Activated T-cell treated with anti-CD3 and anti-CD28 coated beads for 48 hours (primary cell): ENCODE measurements around the gene MVP.
"Not testable (repeated sequence)": the region's sequence is repeated elsewhere in the genome, so short reads cannot be mapped to it uniquely, and the experiment has no call there.

Experiments used
- DNase-seq: peaks from one replicate; pipeline ENCODE4 v3.0.0-alpha.2; 2020; ENCODE audit warnings: low read depth

Gene MVP

GRCh38 chr16:29815032-29815721, 5.1 kb upstream of the MVP start:
- DNase-seq, result no peak

- peak; percentile 97 for DNase-seq
These were observed 4.2 kb upstream of the MVP start, which contains the start of gene PAGR1 for GRCh38 chr16:29815793-29816693. Gene PAGR1, plus strand, starts transcription at chr16:29816152. Its CDS starts 374 bp downstream, at chr16:29816526.

- DNase-seq, result peak; percentile 74
These were observed 3.4 kb upstream of the MVP start for GRCh38 chr16:29816694-29817441.

GRCh38 chr16:29818082-29818481, 2.2 kb upstream of the MVP start:
- DNase-seq, result no peak

- DNase-seq, result no peak
These were observed 756 bp upstream of the MVP start for GRCh38 chr16:29819506-29819905.

- no peak for DNase-seq
These were observed 724 bp downstream of the MVP start for GRCh38 chr16:29820730-29821642.

- DNase-seq, result no peak
These were observed 1.4 kb downstream of the MVP start for GRCh38 chr16:29821643-29822115.

- no peak for DNase-seq
These were observed 4.4 kb downstream of the MVP start for GRCh38 chr16:29824589-29825144.

GRCh38 chr16:29825145-29826044, 5.1 kb downstream of the MVP start:
- DNase-seq, result no peak

- no peak for DNase-seq
These were observed 6.1 kb downstream of the MVP start for GRCh38 chr16:29826342-29826695.

GRCh38 chr16:29830774-29831173, 10.5 kb downstream of the MVP start:
- no peak for DNase-seq

- DNase-seq, result no peak
These were observed 11.2 kb downstream of the MVP start for GRCh38 chr16:29831490-29831889.

GRCh38 chr16:29833219-29833618, 13.0 kb downstream of the MVP start:
- DNase-seq, result not testable (repeated sequence)

GRCh38 chr16:29834079-29834478, 13.8 kb downstream of the MVP start:
- DNase-seq, result no peak

GRCh38 chr16:29835926-29836325, 15.7 kb downstream of the MVP start:
- no peak for DNase-seq

GRCh38 chr16:29836623-29837022, 16.4 kb downstream of the MVP start:
- DNase-seq, result no peak

GRCh38 chr16:29837841-29838240, 17.6 kb downstream of the MVP start:
- no peak for DNase-seq

GRCh38 chr16:29839822-29840221, 19.6 kb downstream of the MVP start:
- no peak for DNase-seq

- no peak for DNase-seq
These were observed 20.0 kb downstream of the MVP start for GRCh38 chr16:29840240-29840639.

GRCh38 chr16:29841631-29842030, 21.4 kb downstream of the MVP start:
- DNase-seq, result no peak
